Mesendoderm (in vitro differentiated cells): Measurements from ENCODE around the gene MAML3.

Experiments used
- DNase-seq: peaks from one replicate; pipeline ENCODE4 v3.0.0; 2013
- H2AK5ac ChIP-seq: 2 replicates; pipeline ENCODE4 v1.6.1; 2013; ENCODE audit warnings: low read length, inconsistent platforms
- H2BK120ac ChIP-seq: 2 replicates; pipeline ENCODE4 v1.6.1; 2013; ENCODE audit warnings: low read depth, mild to moderate bottlenecking, low read length, moderate library complexity, mixed read lengths
- H2BK15ac ChIP-seq: replicated peaks from 2 replicates; pipeline ENCODE4 v1.6.1; 2013; ENCODE audit warnings: low read depth, mild to moderate bottlenecking, moderate library complexity
- H2BK5ac ChIP-seq: 2 replicates; pipeline ENCODE4 v1.6.1; 2013; ENCODE audit warnings: low read length, inconsistent platforms
- H3K18ac ChIP-seq: 2 replicates; pipeline ENCODE4 v1.6.1; 2013; ENCODE audit warnings: mild to moderate bottlenecking, low read length, mixed read lengths
- H3K23ac ChIP-seq: one replicate; pipeline ENCODE4 v1.6.1; 2013; ENCODE audit warnings: low read length
- H3K27ac ChIP-seq: 2 replicates; pipeline ENCODE4 v1.5.1; 2013; ENCODE audit warnings: low read depth, mild to moderate bottlenecking, inconsistent platforms, low read length, moderate library complexity
- H3K27me3 ChIP-seq: 2 replicates; pipeline ENCODE4 v1.6.1; 2013; ENCODE audit warnings: low read length, control low read depth, mild to moderate bottlenecking, inconsistent platforms; ENCODE audit not compliant: insufficient read depth, poor library complexity
- H3K36me3 ChIP-seq: 2 replicates; pipeline ENCODE4 v1.6.1; 2013; ENCODE audit warnings: low read length, inconsistent platforms; ENCODE audit not compliant: control insufficient read depth, insufficient read depth
- H3K4ac ChIP-seq: one replicate; pipeline ENCODE4 v1.6.1; 2013; ENCODE audit warnings: low read depth, mild to moderate bottlenecking, low read length, moderate library complexity
- H3K4me1 ChIP-seq: 2 replicates; pipeline ENCODE4 v1.6.1; 2013; ENCODE audit warnings: low read depth, low read length, inconsistent platforms; ENCODE audit not compliant: control insufficient read depth
- H3K4me2 ChIP-seq: 2 replicates; pipeline ENCODE4 v1.6.1; 2013; ENCODE audit warnings: low read length
- H3K4me3 ChIP-seq: 2 replicates; pipeline ENCODE4 v1.5.1; 2013; ENCODE audit warnings: mild to moderate bottlenecking, low read length
- H3K56ac ChIP-seq: one replicate; pipeline ENCODE4 v1.6.1; 2013; ENCODE audit warnings: low read length
- H3K79me1 ChIP-seq: 2 replicates; pipeline ENCODE4 v1.6.1; 2013; ENCODE audit warnings: low read length, inconsistent platforms
- H3K79me2 ChIP-seq: 2 replicates; pipeline ENCODE4 v1.6.1; 2013; ENCODE audit warnings: mild to moderate bottlenecking, low read length; ENCODE audit not compliant: control insufficient read depth, insufficient read depth
- H3K9ac ChIP-seq: 2 replicates; pipeline ENCODE4 v1.6.1; 2013; ENCODE audit warnings: low read length, inconsistent platforms
- H4K5ac ChIP-seq: one replicate; pipeline ENCODE4 v1.6.1; 2013; ENCODE audit warnings: low read length
- H4K8ac ChIP-seq: one replicate; pipeline ENCODE4 v1.6.1; 2013; ENCODE audit warnings: low read depth, mild to moderate bottlenecking, control low read depth, low read length, moderate library complexity
- WGBS: extraction: QIAGEN DNeasy Blood & Tissue Kit; methylation state at CpG from one replicate; pipeline ENCODE4 v1.1.7; 2013; ENCODE audit warnings: low lambda C conversion rate, missing lambda C conversion rate; ENCODE audit not compliant: insufficient coverage; ENCODE audit errors: extremely low coverage; 5-methylcytosine and 5-hydroxymethylcytosine counted together

Gene MAML3

DNA sequence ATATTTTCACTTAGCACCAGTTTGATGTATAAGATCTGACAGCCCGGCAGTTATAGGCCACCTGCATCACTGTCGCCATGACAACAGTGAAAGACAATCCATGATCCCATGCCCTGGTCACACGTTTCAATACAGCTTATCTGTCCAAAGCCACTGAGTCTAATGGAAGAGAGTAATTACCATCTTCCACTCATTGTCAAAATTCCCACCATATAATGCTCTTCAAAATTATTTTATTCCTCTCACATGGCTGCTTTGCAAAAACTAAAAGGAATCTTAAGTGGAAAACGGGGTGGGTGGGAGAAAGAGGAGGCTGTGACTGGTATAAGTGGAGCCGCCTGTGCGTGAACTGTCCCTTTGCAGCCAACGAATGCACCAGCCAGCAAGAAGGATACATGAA lies 44.2 kb downstream of the MAML3 start:
- Histone ChIP-seq H3K4ac (no peak overlapping the region), H3K79me1 (peaks cover 10% of the 10 kb centered on the region), H2BK5ac (no peak overlapping the region), H3K36me3 (no peaks in the 10 kb centered on the region), H2BK15ac (no peak overlapping the region), H3K27me3 (no peaks in the 10 kb centered on the region), H3K4me2 (no peak overlapping the region), H3K23ac (no peak overlapping the region), H3K56ac (no peak overlapping the region), H4K5ac (no peak overlapping the region), H3K9ac (no peak overlapping the region), H3K4me3 (no peak overlapping the region), H3K27ac (no peak overlapping the region), H2BK120ac (no peak overlapping the region), H2AK5ac (no peak overlapping the region), H3K18ac (no peak overlapping the region), H3K79me2 (no peaks in the 10 kb centered on the region), H3K4me1 (no peaks in the 10 kb centered on the region), H4K8ac (no peak overlapping the region)
- no CpG with 5 or more reads among the region's 7 CpGs for WGBS
- peak; percentile 52 for DNase-seq

- Histone ChIP-seq H4K5ac (no peak overlapping the region), H3K18ac (no peak overlapping the region), H3K36me3 (no peaks in the 10 kb centered on the region), H3K4me2 (no peak overlapping the region), H3K27me3 (no peaks in the 10 kb centered on the region), H3K4ac (no peak overlapping the region), H2BK120ac (no peak overlapping the region), H3K4me1 (no peaks in the 10 kb centered on the region), H3K4me3 (no peak overlapping the region), H3K79me1 (peaks cover 10% of the 10 kb centered on the region), H3K56ac (no peak overlapping the region), H3K23ac (no peak overlapping the region), H2AK5ac (no peak overlapping the region), H3K79me2 (no peaks in the 10 kb centered on the region), H3K27ac (no peak overlapping the region), H4K8ac (no peak overlapping the region), H2BK5ac (no peak overlapping the region), H3K9ac (no peak overlapping the region), H2BK15ac (no peak overlapping the region)
- no peak for DNase-seq
- no CpG with 5 or more reads among the region's 4 CpGs for WGBS
These were observed 44.7 kb downstream of the MAML3 start for GRCh38 chr4:140109292-140109691.

- no peak overlapping the region for H3K4me3 ChIP-seq
- no peaks in the 10 kb centered on the region for H3K36me3 ChIP-seq
- H2BK15ac ChIP-seq = no peak overlapping the region
- no peak overlapping the region for H3K9ac ChIP-seq
- H3K4me2 ChIP-seq = no peak overlapping the region
- H2AK5ac ChIP-seq = no peak overlapping the region
- no peaks in the 10 kb centered on the region for H3K4me1 ChIP-seq
- H2BK5ac ChIP-seq = no peak overlapping the region
- no peaks in the 10 kb centered on the region for H3K79me2 ChIP-seq
- H4K5ac ChIP-seq = no peak overlapping the region
- H3K23ac ChIP-seq = no peak overlapping the region
- H3K27ac ChIP-seq = no peak overlapping the region
- DNase-seq = no peak
- H3K4ac ChIP-seq = no peak overlapping the region
- no peaks in the 10 kb centered on the region for H3K27me3 ChIP-seq
- H3K18ac ChIP-seq = no peak overlapping the region
- peaks cover 10% of the 10 kb centered on the region for H3K79me1 ChIP-seq
- no peak overlapping the region for H3K56ac ChIP-seq
- H2BK120ac ChIP-seq = no peak overlapping the region
- no peak overlapping the region for H4K8ac ChIP-seq
These were observed 45.2 kb downstream of the MAML3 start for GRCh38 chr4:140108713-140109230.

DNA sequence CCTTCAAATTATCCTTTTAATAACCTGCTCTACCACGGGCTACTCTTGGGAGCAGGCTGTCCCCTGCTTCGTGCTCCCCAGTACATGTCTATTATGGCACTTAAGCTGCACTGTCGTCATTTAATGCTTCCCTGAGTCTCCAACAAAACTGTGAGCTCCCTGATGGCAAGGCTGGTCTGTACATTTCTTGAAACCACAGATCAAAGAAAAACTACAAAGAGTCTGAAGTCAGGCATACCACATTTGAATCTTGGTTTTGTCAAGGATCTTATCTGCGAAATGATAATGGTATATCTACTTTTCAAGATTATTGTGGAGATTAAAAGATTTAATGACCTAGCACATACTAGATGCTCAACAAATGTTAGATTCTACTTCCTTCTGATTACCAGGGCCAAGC lies 45.7 kb downstream of the MAML3 start:
- H3K18ac ChIP-seq = no peak overlapping the region
- no peak overlapping the region for H3K4me3 ChIP-seq
- H3K9ac ChIP-seq = no peak overlapping the region
- H3K4me2 ChIP-seq = no peak overlapping the region
- no peak overlapping the region for H3K23ac ChIP-seq
- no peaks in the 10 kb centered on the region for H3K4me1 ChIP-seq
- no peak overlapping the region for H2BK15ac ChIP-seq
- no peak overlapping the region for H2BK5ac ChIP-seq
- no peak overlapping the region for H3K56ac ChIP-seq
- no peak overlapping the region for H2AK5ac ChIP-seq
- no peaks in the 10 kb centered on the region for H3K27me3 ChIP-seq
- no peaks in the 10 kb centered on the region for H3K36me3 ChIP-seq
- H3K79me2 ChIP-seq = no peaks in the 10 kb centered on the region
- no peak overlapping the region for H2BK120ac ChIP-seq
- H3K27ac ChIP-seq = no peak overlapping the region
- DNase-seq = no peak
- no peak overlapping the region for H4K5ac ChIP-seq
- H3K4ac ChIP-seq = no peak overlapping the region
- peaks cover 10% of the 10 kb centered on the region for H3K79me1 ChIP-seq
- H4K8ac ChIP-seq = no peak overlapping the region
- no CpG with 5 or more reads among the region's 4 CpGs for WGBS

- no peak overlapping the region for H3K56ac ChIP-seq
- H4K5ac ChIP-seq = no peak overlapping the region
- no peaks in the 10 kb centered on the region for H3K4me1 ChIP-seq
- H3K27ac ChIP-seq = no peak overlapping the region
- no peak overlapping the region for H3K23ac ChIP-seq
- H2BK5ac ChIP-seq = no peak overlapping the region
- peaks cover 9% of the 10 kb centered on the region for H3K79me1 ChIP-seq
- H3K4me2 ChIP-seq = no peak overlapping the region
- DNase-seq = no peak
- no peak overlapping the region for H2BK15ac ChIP-seq
- H3K4ac ChIP-seq = no peak overlapping the region
- H3K4me3 ChIP-seq = no peak overlapping the region
- no peaks in the 10 kb centered on the region for H3K36me3 ChIP-seq
- H3K27me3 ChIP-seq = no peaks in the 10 kb centered on the region
- H3K18ac ChIP-seq = no peak overlapping the region
- H4K8ac ChIP-seq = no peak overlapping the region
- no peak overlapping the region for H2BK120ac ChIP-seq
- no peak overlapping the region for H3K9ac ChIP-seq
- H3K79me2 ChIP-seq = no peaks in the 10 kb centered on the region
- no CpG with 5 or more reads among the region's 1 CpG for WGBS
- no peak overlapping the region for H2AK5ac ChIP-seq
These were observed 47.6 kb downstream of the MAML3 start for GRCh38 chr4:140106289-140106844.

DNA sequence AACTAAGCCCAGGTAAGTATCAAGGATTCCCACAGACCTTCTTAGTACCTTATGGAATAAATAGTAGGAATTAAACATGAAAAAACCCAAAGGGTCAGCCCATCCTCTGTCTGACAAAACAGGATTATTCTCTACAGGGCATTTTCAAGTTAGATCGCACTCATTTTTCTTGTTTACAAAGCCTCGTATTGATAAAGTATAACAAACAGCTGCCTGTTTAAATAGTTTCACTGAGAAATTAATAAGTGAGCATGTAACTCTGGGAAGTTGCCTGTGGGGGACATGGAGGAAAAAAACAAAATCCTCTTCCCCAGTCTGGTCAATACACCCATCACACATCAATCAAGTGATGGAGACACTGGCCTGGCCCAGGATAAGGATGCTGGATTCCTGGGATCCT lies 48.5 kb downstream of the MAML3 start:
- Histone ChIP-seq H2BK15ac (no peak overlapping the region), H3K36me3 (no peaks in the 10 kb centered on the region), H3K23ac (no peak overlapping the region), H3K4me2 (no peak overlapping the region), H3K4me1 (no peaks in the 10 kb centered on the region), H2AK5ac (no peak overlapping the region), H3K56ac (no peak overlapping the region), H4K5ac (no peak overlapping the region), H3K79me2 (no peaks in the 10 kb centered on the region), H3K18ac (no peak overlapping the region), H3K27ac (no peak overlapping the region), H2BK5ac (no peak overlapping the region), H2BK120ac (no peak overlapping the region), H3K79me1 (peaks cover 12% of the 10 kb centered on the region), H3K27me3 (no peaks in the 10 kb centered on the region), H3K4me3 (no peak overlapping the region), H3K9ac (no peak overlapping the region), H4K8ac (no peak overlapping the region), H3K4ac (no peak overlapping the region)
- no CpG with 5 or more reads among the region's 2 CpGs for WGBS
- no peak for DNase-seq
